CD4-positive, alpha-beta T cell treated with Interleukin-4 for 4 hours (primary cell): ENCODE measurements around the gene POGLUT3.
A peak's percentile ranks its signal among the peaks of the same experiment; 100 is the strongest.

ENCODE experiments used
- DNase-seq: peaks from one replicate; pipeline ENCODE4 v3.0.0-alpha.2; 2020

Gene POGLUT3

GRCh38 chr11:108500169-108500568 is 2.0 kb upstream of the POGLUT3 start:
- no peak for DNase-seq

GRCh38 chr11:108498816-108499408 is 728 bp upstream of the POGLUT3 start:
- no peak for DNase-seq

- peak; percentile 74 for DNase-seq
Observed at GRCh38 chr11:108497317-108498045, 703 bp downstream of the POGLUT3 start.

GRCh38 chr11:108496643-108497256 is 1.4 kb downstream of the POGLUT3 start:
- no peak for DNase-seq

- no peak for DNase-seq
Observed at GRCh38 chr11:108495326-108495725, 2.9 kb downstream of the POGLUT3 start.

- DNase-seq = no peak
Observed at GRCh38 chr11:108494182-108494581, 4.0 kb downstream of the POGLUT3 start.

GRCh38 chr11:108491936-108492335 is 6.2 kb downstream of the POGLUT3 start:
- DNase-seq = no peak

GRCh38 chr11:108486828-108487227 is 11.4 kb downstream of the POGLUT3 start:
- DNase-seq = no peak

GRCh38 chr11:108486331-108486730 is 11.9 kb downstream of the POGLUT3 start:
- no peak for DNase-seq

- DNase-seq = no peak
Observed at GRCh38 chr11:108483163-108483562, 15.0 kb downstream of the POGLUT3 start.

GRCh38 chr11:108474664-108475463 is 23.3 kb downstream of the POGLUT3 start:
- DNase-seq = no peak

- no peak for DNase-seq
Observed at GRCh38 chr11:108472681-108473080, 25.5 kb downstream of the POGLUT3 start.

GRCh38 chr11:108468478-108468864 is 29.7 kb downstream of the POGLUT3 start:
- DNase-seq = no peak

- peak; percentile 96 for DNase-seq
Observed at GRCh38 chr11:108467091-108467823, 30.9 kb downstream of the POGLUT3 start, which contains the start of gene C11orf65. Gene C11orf65 (minus strand): TSS chr11:108467529. CDS start chr11:108461559, 5,970 bp downstream.

GRCh38 chr11:108466405-108466804 is 31.8 kb downstream of the POGLUT3 start:
- DNase-seq = no peak

GRCh38 chr11:108453207-108453835 is 44.9 kb downstream of the POGLUT3 start:
- DNase-seq = no peak
